ENCODE data around the gene NR1H2.

NR1H2 gene

GRCh38 chr19:50392759-50393158 is 16.5 kb downstream of the NR1H2 start:
- DNase-seq (ENCODE audit: insufficient read length, low spot score) (no peak), FAIRE-seq (no peak)
- no peak for TF ChIP-seq POLR2A (IDR thresholded peaks at IDR 0.05; ENCODE audit: low read depth, low read length)

DNA sequence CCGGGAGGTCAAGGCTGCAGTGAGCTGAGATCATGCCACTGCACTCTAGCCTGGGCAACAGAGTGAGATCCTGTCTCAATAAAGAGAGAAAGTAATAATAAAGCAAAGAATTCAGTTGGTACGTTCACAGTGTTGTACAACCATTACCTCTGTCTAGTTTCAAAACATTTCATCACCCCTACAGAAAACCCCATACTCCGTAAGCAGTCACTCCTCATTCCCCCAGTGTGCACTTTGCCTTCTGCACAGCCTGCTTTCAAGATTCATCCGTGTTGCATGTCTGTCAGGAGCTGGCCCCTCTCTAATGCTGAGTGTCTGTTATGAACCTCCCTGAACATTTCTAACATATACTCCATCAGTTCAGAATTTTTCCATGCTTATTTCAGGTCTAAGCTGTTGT is 17.3 kb downstream of the NR1H2 start:
- DNase-seq (ENCODE audit: insufficient read length, low spot score): no peak
- no peak for TF ChIP-seq POLR2A (IDR thresholded peaks at IDR 0.05; ENCODE audit: low read depth, low read length)

DNA sequence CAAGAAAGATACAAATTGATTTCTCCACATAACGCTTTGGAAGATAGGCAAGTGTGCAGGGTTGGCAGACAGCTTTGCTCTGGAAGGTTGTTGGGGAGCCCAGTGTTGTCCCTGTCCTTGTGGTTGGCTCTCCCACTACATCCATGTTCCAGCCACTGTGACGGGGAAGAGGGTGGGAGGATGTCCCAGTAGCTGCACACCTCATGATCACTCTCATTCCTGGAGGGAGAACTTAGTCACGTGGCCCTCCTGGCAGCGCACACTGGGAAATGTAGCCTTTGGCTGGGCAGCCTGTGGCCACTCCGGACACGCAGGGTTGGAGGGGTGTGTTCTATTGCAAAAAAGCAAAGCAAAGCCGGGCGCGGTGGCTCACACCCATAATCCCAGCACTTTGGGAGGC is 17.8 kb downstream of the NR1H2 start:
- FAIRE-seq (no peak), DNase-seq (ENCODE audit: insufficient read length, low spot score) (no peak)
- no peak for TF ChIP-seq POLR2A (IDR thresholded peaks at IDR 0.05; ENCODE audit: low read depth, low read length)

More for the DNA sequence above, 17.3 kb downstream of the NR1H2 start:
- no peak for FAIRE-seq

GRCh38 chr19:50398675-50399367 is 22.6 kb downstream of the NR1H2 start:
- TF ChIP-seq POLR2A (IDR thresholded peaks at IDR 0.05; ENCODE audit: low read depth, low read length): no peak
- no peak for FAIRE-seq
- DNase-seq (ENCODE audit: insufficient read length, low spot score): no peak

- no peak for FAIRE-seq
- no peak for DNase-seq (ENCODE audit: insufficient read length, low spot score)
- TF ChIP-seq POLR2A (IDR thresholded peaks at IDR 0.05; ENCODE audit: low read depth, low read length): no peak
Observed at GRCh38 chr19:50399368-50399745, 23.1 kb downstream of the NR1H2 start.

- no peak for TF ChIP-seq POLR2A (IDR thresholded peaks at IDR 0.05; ENCODE audit: low read depth, low read length)
- DNase-seq (ENCODE audit: insufficient read length, low spot score) (no peak), FAIRE-seq (no peak)
Observed at GRCh38 chr19:50401605-50402450, 25.6 kb downstream of the NR1H2 start.

- FAIRE-seq: no peak
- no peak for TF ChIP-seq POLR2A (IDR thresholded peaks at IDR 0.05; ENCODE audit: low read depth, low read length)
- no peak for DNase-seq (ENCODE audit: insufficient read length, low spot score)
Observed at GRCh38 chr19:50402544-50403301, 26.5 kb downstream of the NR1H2 start.

- FAIRE-seq (no peak), DNase-seq (ENCODE audit: insufficient read length, low spot score) (no peak)
- no peak for TF ChIP-seq POLR2A (IDR thresholded peaks at IDR 0.05; ENCODE audit: low read depth, low read length)
Observed at GRCh38 chr19:50406156-50406820, 30.0 kb downstream of the NR1H2 start.

GRCh38 chr19:50406829-50407228 is 30.6 kb downstream of the NR1H2 start:
- FAIRE-seq (no peak), DNase-seq (ENCODE audit: insufficient read length, low spot score) (no peak)
- no peak for TF ChIP-seq POLR2A (IDR thresholded peaks at IDR 0.05; ENCODE audit: low read depth, low read length)

- no peak for DNase-seq (ENCODE audit: insufficient read length, low spot score)
- no peak for FAIRE-seq
- TF ChIP-seq POLR2A (IDR thresholded peaks at IDR 0.05; ENCODE audit: low read depth, low read length): no peak
Observed at GRCh38 chr19:50409347-50409746, 33.1 kb downstream of the NR1H2 start.

- no peak for TF ChIP-seq POLR2A (IDR thresholded peaks at IDR 0.05; ENCODE audit: low read depth, low read length)
- DNase-seq (ENCODE audit: insufficient read length, low spot score) (no peak), FAIRE-seq (no peak)
Observed at GRCh38 chr19:50410109-50410508, 33.9 kb downstream of the NR1H2 start.

GRCh38 chr19:50412419-50412818 is 36.2 kb downstream of the NR1H2 start:
- DNase-seq (ENCODE audit: insufficient read length, low spot score): no peak
- TF ChIP-seq POLR2A (IDR thresholded peaks at IDR 0.05; ENCODE audit: low read depth, low read length): no peak
- FAIRE-seq: no peak

DNA sequence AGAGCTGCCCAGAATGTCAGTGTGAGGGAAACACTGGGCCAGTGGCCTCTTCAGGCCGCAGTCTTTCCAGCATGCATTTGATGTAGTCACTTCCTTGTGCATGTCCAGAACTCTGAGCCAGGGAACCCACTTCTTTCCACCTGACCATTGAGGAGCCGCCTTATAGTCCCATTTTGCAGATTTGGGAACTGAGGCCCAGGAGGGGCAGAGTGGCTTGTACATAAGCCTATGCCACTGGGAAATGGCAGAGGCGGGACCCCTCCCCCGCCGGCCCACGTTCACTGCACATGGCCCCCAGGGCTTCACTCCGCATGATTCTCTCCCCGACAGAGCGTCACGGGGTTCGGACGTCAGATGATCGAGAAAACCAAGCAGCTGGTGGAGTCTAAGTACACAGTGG is 36.8 kb downstream of the NR1H2 start:
- no peak for TF ChIP-seq POLR2A (IDR thresholded peaks at IDR 0.05; ENCODE audit: low read depth, low read length)
- DNase-seq (ENCODE audit: insufficient read length, low spot score) (no peak), FAIRE-seq (no peak)

- FAIRE-seq: no peak
- no peak for DNase-seq (ENCODE audit: insufficient read length, low spot score)
- no peak for TF ChIP-seq POLR2A (IDR thresholded peaks at IDR 0.05; ENCODE audit: low read depth, low read length)
Observed at GRCh38 chr19:50413531-50413930, 37.3 kb downstream of the NR1H2 start.

All from H54 (cell line).